ENCODE results near the gene OAF. TPM values are rescaled to one million over a fixed set of nuclear protein-coding genes. Genes with fewer than 3 reads are reported as not detected.

The OAF gene
- polyA plus RNA-seq, 1 donor = 195 TPM

DNA sequence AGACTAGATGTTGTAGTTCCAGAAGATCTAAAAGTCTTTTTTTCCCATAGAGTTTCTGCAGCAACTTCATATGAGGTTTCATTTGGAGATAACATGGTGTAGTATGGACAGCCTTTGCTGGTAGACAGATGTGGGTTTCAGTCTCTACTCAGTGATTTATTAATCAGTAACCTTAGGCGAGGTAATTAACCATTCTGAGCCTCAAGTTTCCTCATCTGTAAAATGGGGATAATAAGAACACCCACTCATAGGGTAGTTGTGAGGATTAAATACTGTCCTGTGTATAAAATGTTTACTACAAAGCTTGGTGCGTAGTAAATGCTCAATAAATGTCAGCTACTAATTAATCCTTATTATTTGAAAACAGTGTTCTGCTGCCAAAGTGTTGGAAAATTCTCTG lies 45.9 kb downstream of the OAF start:
- Histone ChIP-seq H3K27me3 (ENCODE audit: control insufficient read depth, insufficient read depth, low read length) (peaks cover 44% of the 10 kb centered on the region), H3K27ac (ENCODE audit: low read length) (no peak overlapping the region), H3K4me3 (ENCODE audit: low read length) (no peak overlapping the region), H3K36me3 (ENCODE audit: control insufficient read depth, insufficient read depth, low read length) (no peaks in the 10 kb centered on the region), H3K4me1 (ENCODE audit: control insufficient read depth, insufficient read depth, low read length) (no peaks in the 10 kb centered on the region), H3K9me3 (ENCODE audit: control insufficient read depth, low read depth, low read length) (no peaks in the 10 kb centered on the region)
- no CpG with 5 or more reads among the region's 2 CpGs for WGBS (ENCODE audit: insufficient coverage, low lambda C conversion rate)
- DNase-seq = no peak

DNA sequence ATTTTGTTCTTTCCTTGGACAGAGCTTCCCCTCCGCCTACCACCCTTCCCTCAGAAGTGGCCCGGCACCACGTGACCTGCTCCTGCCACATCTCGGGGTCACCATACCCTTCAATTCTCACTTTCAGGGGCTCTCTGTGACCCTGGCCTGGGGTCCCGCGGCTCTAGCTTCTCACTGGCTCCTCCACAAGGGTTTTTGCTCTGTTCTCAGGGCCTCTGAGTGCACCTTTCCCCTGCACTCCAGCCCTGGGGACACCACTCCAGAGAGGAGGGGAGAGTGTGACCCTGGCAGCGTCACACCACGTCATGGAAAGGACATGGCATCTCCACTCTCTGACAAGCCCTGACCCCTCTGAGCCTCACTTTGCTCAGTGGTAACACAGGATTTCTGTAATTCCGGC lies 46.5 kb downstream of the OAF start:
- Histone ChIP-seq H3K27ac (ENCODE audit: low read length) (no peak overlapping the region), H3K4me1 (ENCODE audit: control insufficient read depth, insufficient read depth, low read length) (no peaks in the 10 kb centered on the region), H3K9me3 (ENCODE audit: control insufficient read depth, low read depth, low read length) (no peaks in the 10 kb centered on the region), H3K27me3 (ENCODE audit: control insufficient read depth, insufficient read depth, low read length) (peaks cover 44% of the 10 kb centered on the region), H3K36me3 (ENCODE audit: control insufficient read depth, insufficient read depth, low read length) (no peaks in the 10 kb centered on the region), H3K4me3 (ENCODE audit: low read length) (no peak overlapping the region)
- no CpG with 5 or more reads among the region's 9 CpGs for WGBS (ENCODE audit: insufficient coverage, low lambda C conversion rate)
- no peak for DNase-seq

DNA sequence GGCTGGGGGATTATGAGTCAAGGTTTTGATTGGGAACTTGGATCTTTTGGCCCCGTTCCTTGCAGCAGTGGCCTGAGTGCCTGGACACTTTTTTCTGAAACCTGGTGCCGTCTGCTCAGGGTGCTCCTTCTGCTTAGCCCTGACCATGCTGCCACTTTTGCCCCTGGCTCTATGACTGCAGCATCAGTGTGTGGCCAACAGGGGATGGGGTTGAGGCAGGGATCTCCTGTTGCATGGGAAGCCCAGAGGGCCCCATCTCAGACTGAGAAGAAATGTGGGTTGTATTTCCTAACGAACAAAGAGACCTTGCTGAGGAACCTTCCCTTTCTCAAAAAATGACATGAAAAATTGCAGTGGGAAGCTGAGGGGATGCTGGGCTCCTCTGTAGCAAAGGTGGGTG lies 47.8 kb downstream of the OAF start:
- H3K27ac ChIP-seq (ENCODE audit: low read length) = no peak overlapping the region
- WGBS (ENCODE audit: insufficient coverage, low lambda C conversion rate) = no CpG with 5 or more reads among the region's 3 CpGs
- H3K27me3 ChIP-seq (ENCODE audit: control insufficient read depth, insufficient read depth, low read length) = peaks cover 44% of the 10 kb centered on the region
- H3K4me1 ChIP-seq (ENCODE audit: control insufficient read depth, insufficient read depth, low read length) = no peaks in the 10 kb centered on the region
- no peaks in the 10 kb centered on the region for H3K36me3 ChIP-seq (ENCODE audit: control insufficient read depth, insufficient read depth, low read length)
- no peak overlapping the region for H3K4me3 ChIP-seq (ENCODE audit: low read length)
- no peak for DNase-seq
- H3K9me3 ChIP-seq (ENCODE audit: control insufficient read depth, low read depth, low read length) = no peaks in the 10 kb centered on the region

DNA sequence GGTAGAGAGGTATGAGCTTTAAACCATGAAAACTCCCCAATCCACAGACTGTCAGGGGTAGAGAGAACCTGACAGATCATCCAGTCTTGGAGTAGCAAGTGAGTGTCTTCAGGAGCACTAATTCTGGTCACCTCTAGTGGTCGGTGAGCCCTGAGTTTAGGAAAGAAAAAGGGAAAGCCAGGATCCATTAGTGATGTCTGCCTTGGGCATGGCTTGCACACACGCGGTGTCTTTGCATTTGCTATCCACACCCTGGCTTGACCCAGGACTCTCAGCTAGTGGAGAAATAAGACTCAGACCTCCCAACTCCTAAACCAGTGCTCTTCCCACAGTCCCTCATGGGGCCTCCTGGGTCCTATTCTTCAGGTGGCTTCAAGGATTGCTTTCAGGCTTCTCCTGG lies 48.4 kb downstream of the OAF start:
- no peaks in the 10 kb centered on the region for H3K4me1 ChIP-seq (ENCODE audit: control insufficient read depth, insufficient read depth, low read length)
- H3K27me3 ChIP-seq (ENCODE audit: control insufficient read depth, insufficient read depth, low read length) = peaks cover 43% of the 10 kb centered on the region
- no peak for DNase-seq
- H3K36me3 ChIP-seq (ENCODE audit: control insufficient read depth, insufficient read depth, low read length) = no peaks in the 10 kb centered on the region
- no peaks in the 10 kb centered on the region for H3K9me3 ChIP-seq (ENCODE audit: control insufficient read depth, low read depth, low read length)
- no CpG with 5 or more reads among the region's 3 CpGs for WGBS (ENCODE audit: insufficient coverage, low lambda C conversion rate)
- no peak overlapping the region for H3K27ac ChIP-seq (ENCODE audit: low read length)
- H3K4me3 ChIP-seq (ENCODE audit: low read length) = no peak overlapping the region

DNA sequence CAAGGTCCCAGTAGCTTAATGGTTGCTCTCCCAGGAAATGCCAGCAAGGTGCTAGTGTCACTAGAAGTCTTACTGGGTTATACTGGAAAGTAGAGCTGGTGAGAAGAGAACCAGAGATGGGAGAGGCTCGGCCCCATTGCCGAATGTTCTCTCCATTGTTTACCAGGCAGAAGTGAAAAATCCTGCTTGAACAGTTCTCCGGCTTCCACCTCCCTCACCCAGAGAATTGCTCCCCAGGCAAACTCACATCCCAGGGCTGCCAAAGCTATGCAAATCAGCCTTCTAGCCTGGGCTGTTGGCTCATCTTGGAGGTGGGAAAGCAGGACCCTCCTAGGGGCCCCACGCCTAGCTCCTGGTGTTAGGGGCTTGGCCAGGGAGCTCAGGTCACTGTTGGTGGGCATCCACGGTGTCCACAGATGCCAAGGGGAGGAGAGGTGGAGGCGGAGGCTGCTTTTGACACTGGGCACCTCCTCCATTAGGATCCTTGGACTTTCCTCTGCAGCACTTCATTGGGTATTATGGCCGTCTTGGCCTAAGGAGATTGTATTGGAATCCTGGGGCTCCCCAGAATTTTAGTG lies 49.2 kb downstream of the OAF start:
- DNase-seq = no peak
- Histone ChIP-seq H3K27me3 (ENCODE audit: control insufficient read depth, insufficient read depth, low read length) (peaks cover 38% of the 10 kb centered on the region), H3K4me3 (ENCODE audit: low read length) (no peak overlapping the region), H3K36me3 (ENCODE audit: control insufficient read depth, insufficient read depth, low read length) (no peaks in the 10 kb centered on the region), H3K27ac (ENCODE audit: low read length) (no peak overlapping the region), H3K9me3 (ENCODE audit: control insufficient read depth, low read depth, low read length) (no peaks in the 10 kb centered on the region), H3K4me1 (ENCODE audit: control insufficient read depth, insufficient read depth, low read length) (no peaks in the 10 kb centered on the region)
- WGBS (ENCODE audit: insufficient coverage, low lambda C conversion rate) = no CpG with 5 or more reads among the region's 7 CpGs

DNA sequence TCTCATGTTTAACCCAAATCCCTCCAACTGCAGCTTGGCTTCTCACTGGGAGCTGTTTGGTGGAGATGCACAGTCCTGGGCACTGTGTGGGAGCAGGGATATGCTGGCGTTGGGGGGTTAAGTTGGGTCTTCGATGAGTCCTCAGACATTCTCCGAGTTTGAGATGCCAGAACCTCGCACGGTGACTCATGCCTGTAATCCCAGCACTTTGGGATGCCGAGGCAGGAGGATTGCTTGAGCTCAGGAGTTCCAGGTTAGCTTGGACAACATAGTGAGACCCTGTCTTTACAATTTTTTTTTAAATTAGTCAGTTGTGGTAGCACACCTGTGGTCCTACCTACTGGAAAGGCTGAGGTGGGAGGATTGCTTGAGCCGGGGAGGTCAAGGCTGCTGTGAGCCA lies 49.8 kb downstream of the OAF start:
- H3K27me3 ChIP-seq (ENCODE audit: control insufficient read depth, insufficient read depth, low read length) = peaks cover 33% of the 10 kb centered on the region
- DNase-seq = no peak

DNA sequence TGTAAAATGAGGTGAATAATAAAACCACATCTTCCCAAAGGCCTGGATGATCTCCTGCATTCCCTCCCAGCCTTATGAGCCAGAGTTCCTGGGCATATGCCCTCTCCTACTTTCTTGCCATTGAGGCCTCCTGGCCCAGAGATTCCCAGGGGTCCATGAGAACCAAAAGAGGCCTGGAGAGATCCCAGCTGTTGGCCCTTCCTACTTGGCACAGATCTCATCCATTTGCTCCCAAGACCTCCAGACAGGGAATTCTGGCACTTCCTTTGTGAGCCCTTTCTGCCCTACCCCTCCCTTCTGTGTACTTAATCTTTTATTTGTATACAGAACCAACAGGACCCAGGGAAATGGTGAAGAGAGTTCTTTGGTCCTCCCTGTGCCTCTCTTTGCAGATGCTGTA lies 50.5 kb downstream of the OAF start:
- DNase-seq = no peak
- Histone ChIP-seq H3K4me3 (ENCODE audit: low read length) (no peak overlapping the region), H3K27me3 (ENCODE audit: control insufficient read depth, insufficient read depth, low read length) (peaks cover 28% of the 10 kb centered on the region), H3K9me3 (ENCODE audit: control insufficient read depth, low read depth, low read length) (no peaks in the 10 kb centered on the region), H3K27ac (ENCODE audit: low read length) (no peak overlapping the region), H3K4me1 (ENCODE audit: control insufficient read depth, insufficient read depth, low read length) (no peaks in the 10 kb centered on the region), H3K36me3 (ENCODE audit: control insufficient read depth, insufficient read depth, low read length) (no peaks in the 10 kb centered on the region)

More for the DNA sequence above, 49.8 kb downstream of the OAF start:
- no peaks in the 10 kb centered on the region for H3K36me3 ChIP-seq (ENCODE audit: control insufficient read depth, insufficient read depth, low read length)
- H3K4me3 ChIP-seq (ENCODE audit: low read length) = no peak overlapping the region
- no CpG with 5 or more reads among the region's 7 CpGs for WGBS (ENCODE audit: insufficient coverage, low lambda C conversion rate)
- no peak overlapping the region for H3K27ac ChIP-seq (ENCODE audit: low read length)
- no peaks in the 10 kb centered on the region for H3K9me3 ChIP-seq (ENCODE audit: control insufficient read depth, low read depth, low read length)
- H3K4me1 ChIP-seq (ENCODE audit: control insufficient read depth, insufficient read depth, low read length) = no peaks in the 10 kb centered on the region

DNA sequence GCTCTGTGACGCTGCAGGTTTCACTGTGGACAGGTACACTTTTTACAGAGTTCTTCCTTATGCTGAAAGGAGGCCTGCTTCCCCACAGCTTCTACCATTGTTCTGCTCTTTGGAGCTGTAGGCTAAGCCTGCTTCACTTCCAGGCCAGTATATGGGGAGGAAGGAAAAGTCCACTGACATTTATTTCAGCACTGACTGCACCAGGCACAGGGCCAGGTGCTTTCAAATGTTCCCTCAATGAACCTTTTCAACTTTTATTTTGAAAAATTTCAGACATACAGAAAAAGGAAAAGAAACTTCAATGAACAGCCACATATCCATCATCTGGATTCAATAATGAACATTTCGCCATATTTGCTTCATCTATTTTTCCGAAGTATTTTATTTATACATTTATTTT lies 51.1 kb downstream of the OAF start:
- Histone ChIP-seq H3K36me3 (ENCODE audit: control insufficient read depth, insufficient read depth, low read length) (no peaks in the 10 kb centered on the region), H3K27me3 (ENCODE audit: control insufficient read depth, insufficient read depth, low read length) (peaks cover 24% of the 10 kb centered on the region), H3K4me3 (ENCODE audit: low read length) (no peak overlapping the region), H3K4me1 (ENCODE audit: control insufficient read depth, insufficient read depth, low read length) (no peaks in the 10 kb centered on the region), H3K27ac (ENCODE audit: low read length) (no peak overlapping the region), H3K9me3 (ENCODE audit: control insufficient read depth, low read depth, low read length) (no peaks in the 10 kb centered on the region)
- WGBS (ENCODE audit: insufficient coverage, low lambda C conversion rate) = 50% methylated on average over 2 of the region's 3 CpGs
- no peak for DNase-seq

DNA sequence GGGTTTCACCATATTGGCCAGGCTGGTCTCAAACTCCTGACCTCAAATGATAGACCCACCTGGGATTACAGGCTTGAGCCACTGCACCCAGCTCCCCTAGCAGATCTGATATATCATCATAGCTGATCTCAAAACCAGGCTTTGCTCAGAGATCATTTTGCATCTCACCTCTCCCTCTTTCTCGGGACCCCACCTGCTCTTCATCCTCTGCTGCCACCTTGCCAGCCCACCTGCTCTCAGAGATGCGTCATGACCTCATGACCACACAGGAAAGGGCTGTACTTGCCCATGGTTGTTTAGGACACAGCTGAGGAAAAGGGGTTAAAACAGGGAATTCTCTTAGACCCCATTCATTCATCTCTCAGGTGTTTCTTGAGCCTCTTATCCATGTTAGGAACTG lies 56.5 kb downstream of the OAF start:
- WGBS (ENCODE audit: insufficient coverage, low lambda C conversion rate) = no CpG with 5 or more reads among the region's 2 CpGs

DNA sequence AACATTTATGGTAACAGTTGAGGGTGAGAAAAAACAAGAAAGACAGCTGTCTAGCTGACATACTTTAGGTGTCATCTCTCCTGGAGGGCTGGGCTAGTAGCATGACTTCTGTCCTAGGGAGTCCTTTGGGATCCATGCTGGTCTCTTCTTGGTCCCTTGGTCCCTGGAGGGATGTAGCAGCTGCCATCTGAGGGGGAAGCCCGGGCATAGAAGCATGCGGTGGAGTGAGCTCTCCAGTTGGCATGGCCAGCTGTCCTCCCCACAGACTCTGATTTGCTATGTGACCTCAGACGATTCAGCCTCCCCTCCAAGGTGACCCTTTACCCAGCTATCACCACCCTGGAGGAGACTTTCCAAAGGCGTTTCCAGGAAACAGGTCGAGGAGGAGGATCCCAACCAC lies 57.9 kb downstream of the OAF start:
- H3K36me3 ChIP-seq (ENCODE audit: control insufficient read depth, insufficient read depth, low read length) = no peaks in the 10 kb centered on the region
- no peak overlapping the region for H3K27ac ChIP-seq (ENCODE audit: low read length)
- WGBS (ENCODE audit: insufficient coverage, low lambda C conversion rate) = no CpG with 5 or more reads among the region's 5 CpGs
- H3K4me1 ChIP-seq (ENCODE audit: control insufficient read depth, insufficient read depth, low read length) = no peaks in the 10 kb centered on the region
- peaks cover 4% of the 10 kb centered on the region for H3K27me3 ChIP-seq (ENCODE audit: control insufficient read depth, insufficient read depth, low read length)
- no peak for DNase-seq
- H3K4me3 ChIP-seq (ENCODE audit: low read length) = no peak overlapping the region
- no peaks in the 10 kb centered on the region for H3K9me3 ChIP-seq (ENCODE audit: control insufficient read depth, low read depth, low read length)

More for the DNA sequence above, 56.5 kb downstream of the OAF start:
- no peak overlapping the region for H3K27ac ChIP-seq (ENCODE audit: low read length)
- no peak for DNase-seq
- H3K4me3 ChIP-seq (ENCODE audit: low read length) = no peak overlapping the region
- H3K9me3 ChIP-seq (ENCODE audit: control insufficient read depth, low read depth, low read length) = no peaks in the 10 kb centered on the region
- H3K27me3 ChIP-seq (ENCODE audit: control insufficient read depth, insufficient read depth, low read length) = peaks cover 4% of the 10 kb centered on the region
- H3K4me1 ChIP-seq (ENCODE audit: control insufficient read depth, insufficient read depth, low read length) = no peaks in the 10 kb centered on the region
- H3K36me3 ChIP-seq (ENCODE audit: control insufficient read depth, insufficient read depth, low read length) = no peaks in the 10 kb centered on the region

DNA sequence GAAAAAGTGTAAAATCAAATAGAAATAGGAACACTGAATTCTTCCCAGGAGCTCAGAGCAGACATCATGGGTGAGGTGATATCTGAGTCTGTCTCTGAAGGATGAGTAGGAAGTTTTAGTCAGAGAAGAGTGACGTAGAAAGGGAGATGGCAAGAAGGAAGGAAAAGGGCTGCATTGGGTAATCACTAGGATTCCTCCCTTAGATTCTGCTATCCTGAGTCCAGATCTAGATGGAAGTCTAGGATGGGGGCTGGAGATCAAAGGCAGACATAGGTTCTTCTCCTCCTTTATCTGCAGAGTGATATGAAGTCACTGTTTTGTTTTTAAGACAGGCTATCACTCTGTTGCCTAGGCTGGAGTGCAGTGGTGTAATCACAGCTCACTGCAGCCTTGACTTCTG lies 59.6 kb downstream of the OAF start:
- H3K27ac ChIP-seq (ENCODE audit: low read length) = no peak overlapping the region
- H3K4me1 ChIP-seq (ENCODE audit: control insufficient read depth, insufficient read depth, low read length) = no peaks in the 10 kb centered on the region
- WGBS (ENCODE audit: insufficient coverage, low lambda C conversion rate) = no CpG with 5 or more reads among the region's 1 CpG
- no peaks in the 10 kb centered on the region for H3K36me3 ChIP-seq (ENCODE audit: control insufficient read depth, insufficient read depth, low read length)
- H3K9me3 ChIP-seq (ENCODE audit: control insufficient read depth, low read depth, low read length) = no peaks in the 10 kb centered on the region
- peaks cover 2% of the 10 kb centered on the region for H3K27me3 ChIP-seq (ENCODE audit: control insufficient read depth, insufficient read depth, low read length)
- no peak overlapping the region for H3K4me3 ChIP-seq (ENCODE audit: low read length)
- no peak for DNase-seq
